K562 (cell line): ENCODE data around the gene PFKP. TPM values are rescaled to one million over a fixed set of nuclear protein-coding genes. Genes with fewer than 3 reads are reported as not detected.
A peak's percentile ranks its signal among the peaks of the same experiment; 100 is the strongest.

Experiments used
- E2F6 ChIP-seq, 2 experiments: IDR thresholded peaks; 2 replicates each; pipeline ENCODE4 v1.6.1; 2011; ENCODE audit warnings: borderline replicate concordance in 1 of 2, control low read depth in 1 of 2, low read depth in 1 of 2, low read length in 1 of 2, mild to moderate bottlenecking in 1 of 2, mixed read lengths in 1 of 2, moderate library complexity in 1 of 2; ENCODE audit not compliant: insufficient read depth in 1 of 2, insufficient read length in 1 of 2, poor library complexity in 1 of 2, severe bottlenecking in 1 of 2; ENCODE audit errors: extremely low read depth in 1 of 2
- FIP1L1 ChIP-seq: fragments of 200-400 bp; formaldehyde crosslinking; IDR thresholded peaks from 2 replicates; pipeline ENCODE4 v1.6.1; 2018; ENCODE audit warnings: mild to moderate bottlenecking, low read depth, low read length; ENCODE audit not compliant: poor library complexity, severe bottlenecking
- GABPB2 ChIP-seq: fragments of 250-450 bp; sonication (Bioruptor Pico); conservative IDR thresholded peaks from 2 replicates; pipeline ENCODE4 v1.5.1; 2021; ENCODE audit warnings: mild to moderate bottlenecking
- NR4A1 ChIP-seq, 2 experiments: fragments of 250-450 bp in 1 of 2; fragments of 450-650 bp in 1 of 2; sonication (Bioruptor Pico) in 1 of 2; IDR thresholded peaks; 2 replicates each; pipeline versions ENCODE4 v1.4.0 to v1.6.1; 2016 to 2020; ENCODE audit warnings: mild to moderate bottlenecking in 2 of 2, missing compliant biosample characterization in 1 of 2, missing genetic modification characterization in 1 of 2, moderate library complexity in 1 of 2
- PCBP2 ChIP-seq: fragments of 200-400 bp; formaldehyde crosslinking; IDR thresholded peaks from 2 replicates; pipeline ENCODE4 v1.6.1; 2018; ENCODE audit warnings: low read length, low read depth, mild to moderate bottlenecking, moderate library complexity; ENCODE audit not compliant: poor library complexity, severe bottlenecking
- PPARD ChIP-seq: fragments of 250-450 bp; sonication (Bioruptor Pico); IDR thresholded peaks from 2 replicates; pipeline ENCODE4 v1.8.0; 2022; ENCODE audit warnings: inconsistent platforms, mild to moderate bottlenecking, moderate library complexity
- PRMT5 ChIP-seq: sonication (generic); formaldehyde crosslinking; IDR thresholded peaks from 2 replicates; pipeline ENCODE4 v1.5.0; 2020; ENCODE audit warnings: missing genetic modification reagents
- SUPT5H ChIP-seq: fragments of 450-650 bp; IDR thresholded peaks from 2 replicates; pipeline ENCODE4 v1.6.1; 2016
- ZBTB40 ChIP-seq, 2 experiments: fragments of 450-650 bp in 1 of 2; sonication (generic) in 1 of 2; formaldehyde crosslinking in 1 of 2; IDR thresholded peaks; 2 replicates each; pipeline versions ENCODE4 v1.7.1 to v1.9.0; 2016 to 2022; ENCODE audit warnings: inconsistent platforms in 1 of 2, mild to moderate bottlenecking in 1 of 2, missing genetic modification reagents in 1 of 2
- ZFX ChIP-seq: sonication (generic); formaldehyde crosslinking; IDR thresholded peaks from 2 replicates; pipeline ENCODE4 v1.8.0; 2022; ENCODE audit warnings: mild to moderate bottlenecking, missing genetic modification reagents, moderate library complexity
- polyA plus RNA-seq, 8 experiments: library from polyadenylated mRNA; depleted of rRNA in 4 of 8; stranded (reverse) in 5 of 8; unstranded in 3 of 8; fragments of >200 nt; fragmentation: Nextera tagmentation in 2 of 8; fragmentation: Illumina TruSeq in 1 of 8; extraction: Ambion mirVana in 2 of 8; extraction: Trizol in 1 of 8; gene quantifications; 2 replicates each; pipeline versions ENCODE4 v1.2.1 to v1.2.3, GENCODE V29; 2011 to 2014; ENCODE audit warnings: inconsistent platforms in 1 of 8, missing spikeins in 1 of 8
- total RNA-seq, 7 experiments: library from RNA; depleted of rRNA in 6 of 7; stranded (reverse); fragments of >200 nt in 6 of 7; fragmentation: Illumina TruSeq in 2 of 7; extraction: Trizol in 2 of 7; gene quantifications; 2 replicates each; pipeline versions ENCODE4 v1.2.1 to v1.2.3, GENCODE V29; 2011 to 2021; ENCODE audit warnings: low replicate concordance in 1 of 7
- TF ChIP-seq, protein P1 (sequence below), 2 experiments: IDR thresholded peaks; 2 replicates each; pipeline ENCODE4 v1.6.1; 2012; ENCODE audit warnings: improper control_type of control experiment in 2 of 2, low read depth in 2 of 2, low read length in 2 of 2, borderline replicate concordance in 1 of 2

Gene PFKP
- total and polyA plus RNA-seq, 9 of the 15 experiments (the other 6 are each of a cell fraction or from before 2014, with no cell fraction given) = 23.5 to 116 (median 62.1) TPM

GRCh38 chr10:3068968-3069737, 1.8 kb downstream of the PFKP start (continued):
- TF ChIP-seq E2F6 (IDR thresholded peaks at IDR 0.05; ENCODE audit: borderline replicate concordance in 1 of 2, extremely low read depth in 1 of 2, insufficient read depth in 1 of 2, insufficient read length in 1 of 2, low read depth in 1 of 2, low read length in 1 of 2, poor library complexity in 1 of 2, severe bottlenecking in 1 of 2) (peak in 1 of 2 experiments; percentile 44), FIP1L1 (no peak), PRMT5 (no peak), ZBTB40 (IDR thresholded peaks at IDR 0.05) (0 out of 2 replicates have a peak, but pooled peaks have one; percentile 18), ZBTB40 (CRISPR knock-in tag; IDR thresholded peaks at IDR 0.05) (no peak), SUPT5H (0 out of 2 replicates have a peak, but pooled peaks have one; percentile 15), GABPB2 (no peak), ZFX (CRISPR knock-in tag) (peak; percentile 18), PCBP2 (no peak), PPARD (CRISPR knock-in tag) (no peak), NR4A1 (CRISPR knock-in tag; IDR thresholded peaks at IDR 0.05) (no peak), NR4A1 (tag; IDR thresholded peaks at IDR 0.05) (no peak)
- TF ChIP-seq, protein P1, sequence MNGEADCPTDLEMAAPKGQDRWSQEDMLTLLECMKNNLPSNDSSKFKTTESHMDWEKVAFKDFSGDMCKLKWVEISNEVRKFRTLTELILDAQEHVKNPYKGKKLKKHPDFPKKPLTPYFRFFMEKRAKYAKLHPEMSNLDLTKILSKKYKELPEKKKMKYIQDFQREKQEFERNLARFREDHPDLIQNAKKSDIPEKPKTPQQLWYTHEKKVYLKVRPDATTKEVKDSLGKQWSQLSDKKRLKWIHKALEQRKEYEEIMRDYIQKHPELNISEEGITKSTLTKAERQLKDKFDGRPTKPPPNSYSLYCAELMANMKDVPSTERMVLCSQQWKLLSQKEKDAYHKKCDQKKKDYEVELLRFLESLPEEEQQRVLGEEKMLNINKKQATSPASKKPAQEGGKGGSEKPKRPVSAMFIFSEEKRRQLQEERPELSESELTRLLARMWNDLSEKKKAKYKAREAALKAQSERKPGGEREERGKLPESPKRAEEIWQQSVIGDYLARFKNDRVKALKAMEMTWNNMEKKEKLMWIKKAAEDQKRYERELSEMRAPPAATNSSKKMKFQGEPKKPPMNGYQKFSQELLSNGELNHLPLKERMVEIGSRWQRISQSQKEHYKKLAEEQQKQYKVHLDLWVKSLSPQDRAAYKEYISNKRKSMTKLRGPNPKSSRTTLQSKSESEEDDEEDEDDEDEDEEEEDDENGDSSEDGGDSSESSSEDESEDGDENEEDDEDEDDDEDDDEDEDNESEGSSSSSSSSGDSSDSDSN (IDR thresholded peaks at IDR 0.05; ENCODE audit: borderline replicate concordance in 1 of 2, low read depth in 2 of 2, low read length in 2 of 2) = no peak
